ENCODE results near the gene KLF1.

The KLF1 gene

GRCh38 chr19:12834976-12835757 is 51.8 kb downstream of the KLF1 start:
- DNase-seq, result no peak

DNA sequence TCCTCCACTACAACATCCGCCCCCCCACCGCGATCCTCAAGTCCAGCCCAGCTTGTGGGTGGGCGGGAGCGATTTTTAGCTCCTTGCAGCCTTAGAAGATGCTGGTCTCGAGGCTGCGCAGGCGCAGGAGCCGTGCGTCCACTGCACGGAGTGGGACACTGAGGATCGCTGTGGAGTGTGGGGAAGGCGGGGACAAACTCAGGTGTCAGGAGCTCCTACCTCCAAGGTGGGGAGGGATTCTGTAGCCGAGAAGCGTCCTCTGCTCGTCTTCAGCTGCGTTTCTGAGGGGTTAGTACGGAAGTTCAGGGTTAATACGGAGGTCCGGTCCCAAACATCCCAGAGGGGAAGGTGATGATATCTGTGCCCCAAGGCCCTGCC is 52.4 kb downstream of the KLF1 start, which contains the start of gene RTBDN:
Gene RTBDN, minus strand, starts transcription at position 14 of the 378 bp plus-strand sequence. CDS start 4,600 bp downstream, outside the sequence.
- DNase-seq, result no peak
